ENCODE results near the gene ALOXE3.
"Not testable (repeated sequence)": the region's sequence is repeated elsewhere in the genome, so short reads cannot be mapped to it uniquely, and the experiment has no call there.

Gene ALOXE3

DNA sequence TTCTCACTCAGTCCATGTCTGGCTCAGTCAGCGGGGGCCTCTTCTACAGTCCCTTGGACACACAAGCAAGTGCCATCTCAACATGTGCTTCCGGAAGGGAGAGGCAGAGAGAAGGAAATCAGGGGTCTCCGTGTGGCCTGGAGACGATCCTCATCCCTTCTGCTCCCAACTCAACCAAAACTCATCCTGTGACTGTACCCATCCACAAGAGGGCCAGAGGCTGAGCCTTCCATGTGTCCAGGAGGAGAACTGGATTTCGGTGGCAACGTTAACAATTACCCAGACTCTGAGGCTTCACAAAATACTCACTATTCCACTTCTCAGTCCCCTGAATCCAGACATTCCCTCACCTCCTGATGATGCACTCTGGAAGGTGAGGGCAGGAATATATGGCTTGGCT is 23.0 kb downstream of the ALOXE3 start:
- Mint-ChIP-seq H3K27ac (no peak overlapping the region), H3K27me3 (ENCODE audit: low read depth) (peaks cover 35% of the 10 kb centered on the region), H3K4me3 (peak overlapping the region; percentile 7), H3K36me3 (ENCODE audit: low read depth) (no peaks in the 10 kb centered on the region), H3K4me1 (ENCODE audit: low read depth) (peaks cover 14% of the 10 kb centered on the region), H3K9me3 (no peaks in the 10 kb centered on the region)
- DNase-seq (ENCODE audit: low spot score) = no peak

DNA sequence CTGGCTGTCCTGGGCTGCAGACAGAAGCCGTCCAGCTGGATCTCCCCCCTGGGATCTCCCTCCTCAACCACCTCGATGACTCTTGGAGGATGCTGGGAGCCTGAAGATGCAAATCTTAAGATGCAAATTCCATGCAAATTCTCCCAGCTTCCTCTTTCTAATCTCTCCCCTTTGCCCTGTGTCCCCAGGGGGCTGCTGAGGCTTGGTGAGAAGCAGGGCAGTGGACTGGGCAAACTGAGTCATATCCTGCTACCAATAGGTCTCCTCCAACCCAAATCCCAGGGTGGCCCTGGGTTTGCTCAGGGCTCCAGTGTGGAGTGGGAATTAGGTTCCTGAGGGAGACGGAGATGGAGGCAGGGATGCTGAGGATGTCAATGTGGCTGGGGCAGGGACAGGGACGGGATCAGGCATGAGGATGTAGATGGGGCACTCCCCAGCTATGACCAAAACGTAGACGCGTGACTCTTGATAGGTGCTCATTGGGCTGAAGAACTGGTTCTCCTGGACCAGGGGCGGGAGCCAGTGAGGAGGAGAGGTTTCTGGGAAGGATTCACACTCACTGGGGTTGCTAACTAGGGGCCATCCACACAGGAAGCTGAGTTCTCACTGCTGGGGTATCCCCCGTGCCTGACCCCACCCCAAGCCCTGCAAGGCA is 27.2 kb downstream of the ALOXE3 start:
- H3K4me3 Mint-ChIP-seq = no peak overlapping the region
- no peak overlapping the region for H3K27ac Mint-ChIP-seq
- peaks cover 14% of the 10 kb centered on the region for H3K4me1 Mint-ChIP-seq (ENCODE audit: low read depth)
- H3K36me3 Mint-ChIP-seq (ENCODE audit: low read depth) = no peaks in the 10 kb centered on the region
- DNase-seq (ENCODE audit: low spot score) = no peak
- H3K27me3 Mint-ChIP-seq (ENCODE audit: low read depth) = peaks cover 32% of the 10 kb centered on the region
- no peaks in the 10 kb centered on the region for H3K9me3 Mint-ChIP-seq

DNA sequence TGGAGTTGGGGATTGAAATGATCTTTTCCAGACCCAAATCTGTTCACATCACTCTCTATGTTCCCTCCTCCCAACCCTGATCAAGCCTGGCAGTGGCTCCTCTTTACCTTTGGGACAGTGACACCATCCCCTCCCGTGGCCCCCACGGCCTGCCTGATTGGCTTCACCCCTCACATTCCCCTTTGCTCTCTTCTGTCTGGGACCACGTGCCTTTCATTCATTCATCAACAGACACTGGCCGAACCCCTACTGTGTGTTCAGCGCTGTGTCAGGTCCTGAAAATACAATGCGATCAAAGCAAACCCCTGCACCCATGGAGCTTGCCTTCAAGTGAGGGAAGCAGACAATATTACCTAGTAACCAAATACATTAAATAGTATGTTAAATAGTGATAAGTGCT is 28.6 kb downstream of the ALOXE3 start:
- no peak for DNase-seq (ENCODE audit: low spot score)
- Mint-ChIP-seq H3K27ac (no peak overlapping the region), H3K4me3 (no peak overlapping the region), H3K27me3 (ENCODE audit: low read depth) (peaks cover 32% of the 10 kb centered on the region), H3K4me1 (ENCODE audit: low read depth) (peaks cover 8% of the 10 kb centered on the region), H3K36me3 (ENCODE audit: low read depth) (no peaks in the 10 kb centered on the region), H3K9me3 (no peaks in the 10 kb centered on the region)

DNA sequence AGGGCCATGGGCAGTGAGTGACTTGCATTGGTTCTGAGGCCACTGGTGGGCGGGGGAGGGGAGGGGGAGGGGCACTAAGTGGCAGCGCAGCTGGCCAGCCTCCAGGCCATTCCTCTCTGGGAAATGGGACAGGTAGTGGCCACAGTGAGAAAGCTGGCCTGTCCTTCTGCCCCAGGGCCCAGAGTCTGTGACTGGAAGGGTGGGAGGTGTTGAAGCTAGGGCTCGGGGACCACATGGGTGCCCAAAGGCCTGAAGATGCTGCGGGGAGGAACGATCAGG is 30.4 kb downstream of the ALOXE3 start:
- H3K36me3 Mint-ChIP-seq (ENCODE audit: low read depth) = no peaks in the 10 kb centered on the region
- H3K27me3 Mint-ChIP-seq (ENCODE audit: low read depth) = peaks cover 29% of the 10 kb centered on the region
- H3K9me3 Mint-ChIP-seq = no peaks in the 10 kb centered on the region
- H3K4me1 Mint-ChIP-seq (ENCODE audit: low read depth) = no peaks in the 10 kb centered on the region
- H3K4me3 Mint-ChIP-seq = no peak overlapping the region
- no peak overlapping the region for H3K27ac Mint-ChIP-seq
- DNase-seq (ENCODE audit: low spot score) = no peak

DNA sequence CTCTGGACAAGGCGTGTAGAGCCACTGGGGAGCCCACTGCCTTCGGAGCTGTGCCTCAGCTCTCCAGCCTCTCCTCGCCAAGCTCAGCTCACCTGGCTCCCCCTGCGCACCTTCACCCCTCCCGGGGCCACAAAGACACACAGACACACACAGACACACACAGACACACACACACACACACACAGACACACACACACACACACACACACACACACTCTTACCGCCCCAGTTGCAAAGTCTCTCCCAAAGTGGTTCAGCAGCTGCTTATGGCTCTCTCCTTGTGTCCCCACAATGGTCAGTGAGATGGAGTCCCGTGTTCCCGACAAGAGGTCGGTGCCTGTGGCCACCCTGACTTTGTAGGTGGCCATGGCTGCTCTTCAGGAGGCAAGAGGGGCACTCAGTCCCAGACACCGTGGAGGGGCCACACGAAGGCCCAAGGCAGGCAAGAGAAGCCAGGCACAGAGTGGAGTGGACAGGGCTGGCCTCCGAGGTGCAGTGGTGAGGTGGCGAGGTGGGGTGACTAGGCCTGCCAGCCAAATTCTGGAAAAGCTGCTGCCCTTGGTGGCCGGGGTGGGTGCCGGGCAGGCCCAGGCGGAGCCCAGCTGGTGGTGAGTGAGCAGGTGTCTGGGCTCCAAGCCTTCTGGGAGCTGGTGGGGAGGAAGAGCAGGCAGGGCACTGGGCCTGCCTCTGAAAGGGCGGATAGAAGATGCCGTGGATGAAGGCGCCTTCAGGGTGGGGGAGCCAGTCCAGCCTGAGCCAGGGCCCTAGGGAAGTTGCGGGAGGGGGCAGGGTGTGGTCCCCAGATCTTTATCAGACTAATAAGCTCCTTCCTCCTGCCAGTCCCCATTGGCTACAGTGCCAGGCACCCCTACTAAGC is 31.0 kb downstream of the ALOXE3 start, which contains the start of gene ALOX12B:
Gene ALOX12B (minus strand): TSS at position 642 of the 877 bp plus-strand sequence. CDS start 274 bp downstream, at position 368.
- Mint-ChIP-seq H3K4me1 (ENCODE audit: low read depth) (no peaks in the 10 kb centered on the region), H3K27me3 (ENCODE audit: low read depth) (peaks cover 26% of the 10 kb centered on the region), H3K4me3 (no peak within 1 kb of the TSS), H3K36me3 (ENCODE audit: low read depth) (no peaks in the 10 kb centered on the region), H3K9me3 (no peaks in the 10 kb centered on the region), H3K27ac (no peak within 1 kb of the TSS)
- DNase-seq (ENCODE audit: low spot score) = no peak

DNA sequence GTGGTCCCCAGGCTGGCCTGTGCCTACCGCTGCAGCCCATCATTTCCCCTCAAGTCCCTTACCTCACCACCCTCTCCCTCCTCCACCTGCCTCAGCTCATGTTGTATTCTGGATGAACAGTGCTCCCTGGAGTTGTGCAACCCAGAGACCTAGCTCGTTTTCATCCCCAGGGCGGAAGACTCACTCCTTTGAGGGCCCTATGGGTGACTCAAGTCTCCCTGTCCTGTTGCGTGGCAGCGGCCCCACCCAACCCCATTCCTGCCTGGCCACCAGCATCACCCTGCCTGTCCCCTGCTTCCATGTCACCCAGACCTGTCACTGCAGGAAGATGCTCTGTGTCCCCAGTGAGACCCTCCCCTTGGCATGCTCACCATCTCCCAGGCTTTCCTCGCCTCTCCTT is 34.1 kb downstream of the ALOXE3 start:
- Mint-ChIP-seq H3K9me3 (no peaks in the 10 kb centered on the region), H3K27me3 (ENCODE audit: low read depth) (peaks cover 10% of the 10 kb centered on the region), H3K4me3 (no peak overlapping the region), H3K36me3 (ENCODE audit: low read depth) (peaks cover 1% of the 10 kb centered on the region), H3K4me1 (ENCODE audit: low read depth) (peaks cover 4% of the 10 kb centered on the region), H3K27ac (no peak overlapping the region)
- no peak for DNase-seq (ENCODE audit: low spot score)

DNA sequence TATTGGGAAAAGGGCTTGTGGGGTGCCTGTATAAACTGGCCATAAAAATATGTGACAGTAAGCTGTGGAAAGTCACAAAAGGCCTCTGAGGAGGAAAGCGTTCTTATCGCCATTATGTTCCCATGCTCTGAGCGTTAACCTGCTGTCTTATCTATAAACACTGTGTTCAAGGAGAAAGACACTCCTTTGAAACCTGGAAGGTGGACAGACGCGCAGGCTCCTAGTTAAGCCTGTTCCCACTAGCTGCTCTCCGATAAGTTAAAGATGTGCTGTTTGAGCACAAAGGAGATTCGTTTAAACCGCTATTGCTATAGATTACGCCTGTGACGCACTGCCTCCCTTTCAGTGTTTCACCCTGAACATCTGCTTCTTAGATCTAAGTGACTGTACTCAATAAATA is 36.0 kb downstream of the ALOXE3 start:
- no peak for DNase-seq (ENCODE audit: low spot score)
- Mint-ChIP-seq H3K27me3 (ENCODE audit: low read depth) (peaks cover 5% of the 10 kb centered on the region), H3K27ac (no peak overlapping the region), H3K36me3 (ENCODE audit: low read depth) (peaks cover 1% of the 10 kb centered on the region), H3K4me1 (ENCODE audit: low read depth) (peaks cover 8% of the 10 kb centered on the region), H3K4me3 (no peak overlapping the region), H3K9me3 (no peaks in the 10 kb centered on the region)

DNA sequence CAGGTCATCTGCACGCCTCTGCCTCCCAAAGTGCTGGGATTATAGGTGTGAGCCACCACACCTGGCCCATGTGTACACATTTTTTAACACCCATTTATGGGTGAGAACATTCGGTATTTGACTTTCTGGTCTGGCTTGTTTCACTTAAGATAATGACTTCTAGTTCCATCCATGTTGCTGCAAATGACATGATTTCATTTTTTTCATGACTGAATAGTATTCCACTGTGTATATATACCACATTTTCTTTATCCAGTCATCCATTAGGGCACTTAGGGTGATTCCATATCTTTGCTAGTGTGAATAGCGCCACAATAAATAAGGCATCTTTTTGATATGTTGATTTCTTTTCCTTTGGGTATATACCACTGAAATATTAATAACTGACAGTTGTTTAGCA is 36.4 kb downstream of the ALOXE3 start:
- H3K4me1 Mint-ChIP-seq (ENCODE audit: low read depth) = peaks cover 8% of the 10 kb centered on the region
- no peaks in the 10 kb centered on the region for H3K9me3 Mint-ChIP-seq
- peaks cover 1% of the 10 kb centered on the region for H3K36me3 Mint-ChIP-seq (ENCODE audit: low read depth)
- H3K4me3 Mint-ChIP-seq = no peak overlapping the region
- no peak overlapping the region for H3K27ac Mint-ChIP-seq
- peaks cover 5% of the 10 kb centered on the region for H3K27me3 Mint-ChIP-seq (ENCODE audit: low read depth)
- no peak for DNase-seq (ENCODE audit: low spot score)

DNA sequence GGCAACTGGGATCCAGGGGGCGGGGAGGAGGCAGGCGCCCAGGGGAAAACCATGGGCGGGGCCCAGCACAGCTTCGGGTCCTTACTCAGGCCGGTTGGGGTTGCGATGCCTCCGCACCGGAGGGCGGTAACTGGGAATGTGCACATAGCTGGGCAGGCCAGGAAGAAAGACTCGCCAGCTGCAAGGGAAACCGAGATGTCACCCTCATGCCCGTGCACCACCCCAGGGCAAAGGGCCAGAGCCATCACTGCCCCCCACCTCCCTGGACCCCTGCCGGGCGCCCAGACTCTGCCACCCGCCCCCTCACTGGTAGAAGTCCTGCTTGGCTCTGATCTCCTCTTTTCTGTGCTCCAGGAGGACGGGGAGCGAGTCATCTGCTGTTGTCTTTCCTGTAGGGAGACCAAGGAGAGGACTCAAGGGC is 37.5 kb downstream of the ALOXE3 start:
- no peak for DNase-seq (ENCODE audit: low spot score)
- Mint-ChIP-seq H3K27me3 (ENCODE audit: low read depth) (peaks cover 5% of the 10 kb centered on the region), H3K4me1 (ENCODE audit: low read depth) (peaks cover 8% of the 10 kb centered on the region), H3K27ac (no peak overlapping the region), H3K9me3 (no peaks in the 10 kb centered on the region), H3K36me3 (ENCODE audit: low read depth) (peaks cover 1% of the 10 kb centered on the region), H3K4me3 (no peak overlapping the region)

DNA sequence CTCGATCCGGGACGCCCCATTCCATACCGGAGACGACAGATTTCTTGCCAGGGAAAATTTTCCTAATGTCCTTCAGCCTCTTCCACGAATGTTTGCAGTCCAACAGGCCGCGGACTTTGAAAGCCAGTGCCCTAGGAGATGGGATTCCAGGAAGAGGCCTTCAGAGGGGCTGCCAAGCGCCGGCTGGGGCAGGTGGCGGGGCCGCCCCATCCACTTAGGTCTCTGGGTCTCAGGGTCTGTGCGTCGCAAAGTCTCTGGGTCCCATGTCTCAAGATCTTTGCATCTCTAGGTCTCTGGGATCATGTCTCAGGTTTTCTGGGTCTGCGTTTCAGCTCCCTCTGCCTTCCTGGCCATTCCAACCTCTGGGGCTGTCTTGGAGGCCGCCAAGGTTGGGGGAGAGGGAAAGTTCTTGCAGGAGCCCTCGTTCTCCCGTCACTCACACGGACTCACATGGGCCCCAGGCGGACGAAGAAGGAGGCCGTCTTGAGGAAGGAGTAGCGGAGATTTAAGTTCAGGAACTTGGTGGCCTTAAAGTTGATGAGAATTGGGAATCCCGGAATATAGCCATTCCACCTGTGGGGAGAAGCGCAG is 38.0 kb downstream of the ALOXE3 start:
- H3K27me3 Mint-ChIP-seq (ENCODE audit: low read depth) = peaks cover 2% of the 10 kb centered on the region
- H3K4me3 Mint-ChIP-seq = peak overlapping the region; percentile 89
- H3K4me1 Mint-ChIP-seq (ENCODE audit: low read depth) = peaks cover 8% of the 10 kb centered on the region
- no peak for DNase-seq (ENCODE audit: low spot score)
- H3K36me3 Mint-ChIP-seq (ENCODE audit: low read depth) = peaks cover 1% of the 10 kb centered on the region
- H3K9me3 Mint-ChIP-seq = no peaks in the 10 kb centered on the region
- H3K27ac Mint-ChIP-seq = no peak overlapping the region

DNA sequence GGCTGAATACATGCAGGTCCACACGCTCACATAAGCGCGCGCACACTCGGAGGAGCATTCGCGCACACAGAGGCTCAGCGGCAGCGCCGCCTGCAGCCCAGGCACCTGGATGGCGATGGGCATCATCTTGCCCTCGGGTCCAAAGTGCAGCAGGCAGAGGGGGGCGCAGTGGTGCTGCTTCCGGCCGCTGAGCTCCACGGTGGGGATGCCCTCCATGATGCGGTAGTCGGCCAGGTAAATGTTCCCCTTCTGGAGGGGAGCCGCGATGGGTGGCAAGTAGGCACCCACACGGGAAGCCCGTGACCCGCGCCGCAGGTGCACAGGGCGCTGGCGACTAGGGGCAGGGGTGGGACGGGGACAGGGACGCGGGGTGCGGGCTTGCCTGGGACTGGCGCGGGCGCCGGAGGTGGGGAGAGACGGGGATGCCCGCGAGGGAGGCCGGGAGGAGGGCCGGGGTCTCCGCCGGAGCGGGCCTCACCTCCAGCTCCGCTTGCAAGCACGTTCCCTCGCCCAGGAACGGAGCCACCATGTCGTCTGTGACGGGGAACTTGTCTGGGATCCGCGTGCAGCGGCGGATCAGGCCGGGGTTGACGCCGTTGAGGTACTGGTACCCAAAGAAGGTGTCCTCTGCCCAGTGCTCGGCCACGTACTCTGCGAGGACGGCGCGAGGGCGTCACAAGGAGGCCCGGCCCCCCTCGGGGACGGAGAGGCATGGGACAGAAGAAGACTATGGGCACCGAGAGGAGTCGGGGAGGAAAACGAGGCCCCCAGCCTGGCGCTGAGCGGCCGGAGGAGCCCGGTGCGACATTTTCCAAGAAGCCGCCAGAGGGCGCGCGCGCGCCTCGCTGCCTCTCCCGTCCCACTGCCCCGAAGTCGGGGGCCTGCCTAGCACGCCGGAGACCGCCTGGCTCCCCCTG is 38.8 kb downstream of the ALOXE3 start:
- DNase-seq (ENCODE audit: low spot score) = peak; percentile 77

DNA sequence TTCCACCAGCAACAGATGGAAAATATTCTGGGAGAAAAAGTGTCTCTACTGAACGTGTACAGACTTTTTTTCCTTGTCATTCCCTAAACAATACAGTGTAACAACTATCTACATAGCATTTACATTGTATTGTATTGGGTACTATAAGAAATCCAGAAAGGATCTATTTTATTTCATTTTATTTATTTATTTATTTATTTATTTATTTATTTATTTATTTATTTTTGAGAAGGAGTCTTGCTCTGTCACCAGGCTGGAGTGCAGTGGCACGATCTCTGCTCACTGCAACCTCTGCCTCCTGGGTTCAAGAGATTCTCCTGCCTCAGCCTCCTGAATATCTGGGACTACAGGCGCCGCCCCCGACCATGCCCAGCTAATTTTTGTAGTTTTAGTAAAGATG is 40.4 kb downstream of the ALOXE3 start:
- peak overlapping the region; percentile 11 for H3K4me3 Mint-ChIP-seq
- not testable (repeated sequence) for H3K9me3 Mint-ChIP-seq; DNase-seq (ENCODE audit: low spot score); H3K27ac Mint-ChIP-seq; H3K36me3 Mint-ChIP-seq (ENCODE audit: low read depth)
- H3K4me1 Mint-ChIP-seq (ENCODE audit: low read depth) = peaks cover 15% of the 10 kb centered on the region
- peaks cover 25% of the 10 kb centered on the region for H3K27me3 Mint-ChIP-seq (ENCODE audit: low read depth)

More for the DNA sequence above, 38.8 kb downstream of the ALOXE3 start:
- Mint-ChIP-seq H3K36me3 (ENCODE audit: low read depth) (peaks cover 1% of the 10 kb centered on the region), H3K9me3 (no peaks in the 10 kb centered on the region), H3K27me3 (ENCODE audit: low read depth) (peaks cover 10% of the 10 kb centered on the region), H3K27ac (peak overlapping the region; percentile 79), H3K4me3 (peak overlapping the region; percentile 89), H3K4me1 (ENCODE audit: low read depth) (peaks cover 8% of the 10 kb centered on the region)

DNA sequence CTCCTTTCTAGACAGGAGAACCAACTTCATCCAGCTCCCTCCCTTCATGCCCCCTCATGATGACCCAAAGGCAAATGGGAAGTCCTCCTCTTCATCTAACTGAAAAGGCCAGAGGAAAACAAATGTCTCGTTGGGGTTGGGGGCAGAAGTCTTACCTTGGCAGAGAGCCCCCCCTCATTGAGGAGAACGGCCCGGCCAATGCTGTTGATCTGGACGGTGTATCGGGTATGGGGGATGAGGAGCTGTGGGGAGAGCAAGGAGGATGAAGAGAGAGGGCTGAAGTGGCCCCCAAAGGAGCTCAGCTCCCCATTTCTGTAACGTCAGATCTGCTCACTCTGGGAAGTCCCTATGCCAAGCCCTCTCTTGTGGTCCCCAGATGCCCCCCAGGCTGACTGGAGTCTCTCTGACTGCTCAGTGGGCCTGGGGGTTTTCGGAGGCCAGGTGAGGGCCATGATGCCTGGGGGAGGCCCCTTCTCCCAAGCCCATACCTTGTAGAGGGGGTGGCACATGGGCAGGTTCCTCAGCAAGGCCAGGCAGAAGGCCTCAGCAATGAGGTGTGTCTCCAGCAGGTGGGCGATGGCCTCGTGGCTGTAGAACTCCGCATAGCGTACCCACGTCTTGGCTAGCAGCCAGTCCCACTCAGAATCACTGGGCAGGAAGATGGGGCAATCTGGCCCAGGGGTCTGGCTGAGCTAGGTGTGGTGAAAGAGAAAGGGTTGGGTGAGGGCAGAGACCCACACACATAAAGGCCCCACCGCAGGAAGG is 41.6 kb downstream of the ALOXE3 start:
- peaks cover 1% of the 10 kb centered on the region for H3K36me3 Mint-ChIP-seq (ENCODE audit: low read depth)
- H3K4me3 Mint-ChIP-seq = no peak overlapping the region
- H3K9me3 Mint-ChIP-seq = no peaks in the 10 kb centered on the region
- H3K27ac Mint-ChIP-seq = peak overlapping the region; percentile 4
- DNase-seq (ENCODE audit: low spot score) = no peak
- H3K4me1 Mint-ChIP-seq (ENCODE audit: low read depth) = peaks cover 19% of the 10 kb centered on the region
- H3K27me3 Mint-ChIP-seq (ENCODE audit: low read depth) = peaks cover 36% of the 10 kb centered on the region
